ENCODE measurements around the gene KCNIP1.

- TF ChIP-seq POLR2A (IDR thresholded peaks at IDR 0.05) (no peak), CTCF (IDR thresholded peaks at IDR 0.05) (no peak)
These were observed 29.6 kb downstream of the KCNIP1 start for GRCh38 chr5:170533383-170533782.
